GM12874 (cell line): Measurements from ENCODE around the gene ORC4.

Experiments used
- TF ChIP-seq, protein P1 (sequence below): IDR thresholded peaks from 2 replicates; pipeline ENCODE4 v1.5.1; 2011; ENCODE audit warnings: low read depth, mild to moderate bottlenecking, control low read depth, low read length, moderate library complexity; ENCODE audit not compliant: insufficient read depth

Gene ORC4

GRCh38 chr2:147910990-147911473, 109.5 kb downstream of the ORC4 start:
- TF ChIP-seq, protein P1, sequence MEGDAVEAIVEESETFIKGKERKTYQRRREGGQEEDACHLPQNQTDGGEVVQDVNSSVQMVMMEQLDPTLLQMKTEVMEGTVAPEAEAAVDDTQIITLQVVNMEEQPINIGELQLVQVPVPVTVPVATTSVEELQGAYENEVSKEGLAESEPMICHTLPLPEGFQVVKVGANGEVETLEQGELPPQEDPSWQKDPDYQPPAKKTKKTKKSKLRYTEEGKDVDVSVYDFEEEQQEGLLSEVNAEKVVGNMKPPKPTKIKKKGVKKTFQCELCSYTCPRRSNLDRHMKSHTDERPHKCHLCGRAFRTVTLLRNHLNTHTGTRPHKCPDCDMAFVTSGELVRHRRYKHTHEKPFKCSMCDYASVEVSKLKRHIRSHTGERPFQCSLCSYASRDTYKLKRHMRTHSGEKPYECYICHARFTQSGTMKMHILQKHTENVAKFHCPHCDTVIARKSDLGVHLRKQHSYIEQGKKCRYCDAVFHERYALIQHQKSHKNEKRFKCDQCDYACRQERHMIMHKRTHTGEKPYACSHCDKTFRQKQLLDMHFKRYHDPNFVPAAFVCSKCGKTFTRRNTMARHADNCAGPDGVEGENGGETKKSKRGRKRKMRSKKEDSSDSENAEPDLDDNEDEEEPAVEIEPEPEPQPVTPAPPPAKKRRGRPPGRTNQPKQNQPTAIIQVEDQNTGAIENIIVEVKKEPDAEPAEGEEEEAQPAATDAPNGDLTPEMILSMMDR: peak; percentile 33; the same call in 1 of the 2 replicates

- TF ChIP-seq, protein P1: no peak
Measured at GRCh38 chr2:147909178-147909577, 111.4 kb downstream of the ORC4 start.

GRCh38 chr2:147904051-147904450, 116.5 kb downstream of the ORC4 start:
- TF ChIP-seq, protein P1: no peak

- TF ChIP-seq, protein P1: no peak
Measured at GRCh38 chr2:147888680-147889079, 131.9 kb downstream of the ORC4 start.

DNA sequence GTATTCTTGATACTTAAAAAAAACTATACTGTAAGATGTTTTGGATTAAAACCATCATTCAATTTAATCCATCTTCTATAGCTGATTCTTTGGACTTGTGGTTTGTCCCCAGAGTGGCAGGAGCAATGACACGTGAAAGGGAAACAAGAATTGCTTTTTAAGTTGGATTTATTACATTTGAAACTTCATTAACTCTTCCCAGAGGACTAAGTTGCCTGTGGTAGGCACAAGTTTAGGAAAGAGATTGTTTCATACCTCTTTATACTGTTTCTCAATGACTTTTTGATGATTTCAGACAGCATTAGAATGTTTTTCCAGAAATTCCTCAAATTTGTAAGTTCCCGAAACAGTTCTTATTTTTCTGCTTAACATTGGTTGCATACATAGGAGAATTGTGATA, 134.4 kb downstream of the ORC4 start:
- TF ChIP-seq, protein P1: no peak

DNA sequence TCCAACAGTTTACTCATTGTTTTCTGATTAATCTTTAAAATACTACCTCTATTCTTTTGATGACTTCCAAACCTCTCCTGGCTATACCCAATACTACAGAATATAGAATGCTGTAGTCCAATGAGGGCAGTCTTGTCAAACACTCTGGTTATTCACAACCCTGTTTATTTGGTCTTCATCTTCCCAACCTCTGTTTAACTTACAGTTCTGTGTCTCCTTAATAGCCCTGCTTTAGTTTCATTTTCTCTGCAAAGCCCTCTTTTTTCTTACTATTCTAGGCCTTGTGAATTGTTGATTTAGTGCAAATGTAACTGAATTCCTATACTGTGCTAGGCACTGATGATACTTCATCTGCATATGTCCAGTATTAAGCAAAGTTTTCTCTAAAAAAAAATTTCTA, 135.7 kb downstream of the ORC4 start:
- TF ChIP-seq, protein P1: no peak

DNA sequence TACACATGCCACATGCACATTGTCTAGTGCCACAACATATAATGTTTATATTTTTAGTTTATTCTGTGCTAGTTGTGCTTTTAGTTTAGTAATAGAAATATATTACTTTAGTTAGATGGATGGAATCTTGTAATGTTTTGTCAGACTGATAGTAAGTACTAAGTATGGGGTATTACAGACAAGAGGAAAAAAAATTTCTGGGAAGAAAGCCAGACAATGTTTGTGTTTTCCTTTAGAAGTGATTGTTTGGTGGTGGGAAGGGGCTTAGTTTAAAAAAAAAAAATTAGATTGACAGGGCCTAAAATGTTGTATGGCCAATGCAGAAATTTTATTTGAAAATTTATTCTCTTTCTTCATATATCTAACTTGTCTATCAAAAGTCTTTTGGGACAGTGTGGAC, 137.9 kb downstream of the ORC4 start:
- TF ChIP-seq, protein P1: no peak
